KBM-7 (cell line): ENCODE data around the gene GLRA1.
"Not testable (repeated sequence)": the region's sequence is repeated elsewhere in the genome, so short reads cannot be mapped to it uniquely, and the experiment has no call there.

Experiments
- DNase-seq: peaks from one replicate; pipeline ENCODE4 v3.0.0-alpha.2; 2015
- in situ Hi-C: fragments of 300-500 bp; cut with MboI; formaldehyde crosslinking; loops from 2 replicates; pipeline ENCODE4 v1.14.3; 2020; ENCODE audit warnings: low sequenced_read_pairs, low pct_unique_long_range_greater_than_20kb, mixed read lengths

The GLRA1 gene

GRCh38 chr5:151795426-151795825 lies 129.2 kb downstream of the GLRA1 start:
- in situ Hi-C loops, result no loop called here
- DNase-seq, result no peak

GRCh38 chr5:151793358-151793757 lies 131.3 kb downstream of the GLRA1 start:
- in situ Hi-C loops, result no loop called here
- DNase-seq, result no peak

- in situ Hi-C loops, result no loop called here
- DNase-seq, result no peak
These were observed 136.8 kb downstream of the GLRA1 start for GRCh38 chr5:151787817-151788216.

DNA sequence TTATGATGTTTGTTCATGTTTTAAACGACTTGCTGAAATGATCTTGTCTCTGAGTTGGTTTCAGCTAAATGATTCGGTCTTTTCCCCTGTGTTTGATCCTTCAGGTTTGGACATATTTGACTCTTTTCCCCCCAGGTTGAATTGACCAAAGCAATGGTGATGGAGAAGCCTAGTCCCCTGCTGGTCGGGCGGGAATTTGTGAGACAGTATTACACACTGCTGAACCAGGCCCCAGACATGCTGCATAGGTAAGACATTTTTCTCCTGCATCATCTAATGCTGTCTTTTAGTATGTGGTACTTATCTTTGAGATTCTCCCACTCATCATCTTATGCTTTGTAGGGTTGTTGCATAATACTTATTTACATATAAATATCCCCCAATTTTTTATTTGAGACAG lies 138.2 kb downstream of the GLRA1 start:
- DNase-seq, result no peak
- in situ Hi-C loops, result no loop called here

DNA sequence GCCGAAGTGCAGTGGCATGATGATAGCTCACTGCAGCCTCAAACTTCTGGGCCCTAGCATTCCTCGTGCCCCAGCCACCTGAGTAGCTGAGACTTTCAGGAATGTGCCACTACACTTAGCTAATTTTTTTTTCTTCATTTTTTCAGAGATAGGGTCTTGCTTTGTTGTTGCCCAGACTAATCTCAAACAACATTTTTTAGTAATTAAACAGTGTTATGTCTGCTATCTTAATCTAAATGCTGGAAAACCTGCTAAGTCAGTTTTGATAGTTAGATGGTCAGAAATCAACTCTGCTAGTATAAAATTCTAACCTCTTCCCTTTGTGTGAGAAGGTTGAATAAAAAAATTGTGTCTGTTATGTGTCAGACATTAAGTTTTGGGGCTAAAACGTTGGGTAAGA lies 140.5 kb downstream of the GLRA1 start:
- DNase-seq, result no peak
- in situ Hi-C loops, result no loop called here

DNA sequence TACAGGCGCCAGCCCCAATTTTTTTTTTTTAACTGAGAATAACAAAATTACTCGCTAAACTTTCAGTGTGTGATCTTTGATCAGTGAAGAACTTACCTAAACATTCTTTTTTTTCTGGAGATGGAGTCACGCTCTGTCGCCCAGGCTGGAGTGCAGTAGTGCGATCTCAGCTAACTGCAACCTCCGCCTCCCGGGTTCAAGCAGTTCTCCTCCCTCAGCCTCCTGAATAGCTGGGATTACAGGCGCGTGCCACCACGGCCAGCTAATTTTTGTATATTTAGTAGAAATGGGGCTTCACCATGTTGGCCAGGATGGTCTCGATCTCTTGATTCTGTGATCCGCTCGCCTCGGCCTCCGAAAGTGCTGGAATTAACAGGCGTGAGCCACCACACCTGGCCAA lies 141.0 kb downstream of the GLRA1 start:
- DNase-seq, in situ Hi-C loops: not testable (repeated sequence)

DNA sequence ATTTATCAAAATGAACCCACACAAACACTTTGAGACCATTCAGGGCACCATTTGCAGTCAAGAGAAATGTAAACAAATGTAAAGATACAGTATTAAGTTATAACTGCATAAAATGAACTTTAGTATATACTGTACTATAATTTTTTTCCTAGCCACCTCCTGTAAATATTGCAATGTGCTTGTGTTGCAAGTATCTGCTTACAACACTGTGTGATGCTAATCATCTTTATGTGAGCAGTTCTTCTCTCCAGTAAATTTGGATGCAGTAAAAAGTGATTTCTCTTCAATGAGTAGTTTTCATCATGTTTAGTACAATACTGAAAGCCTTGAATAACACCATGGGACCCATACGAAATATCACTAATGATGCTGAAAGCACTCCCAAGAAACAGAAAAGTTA lies 143.4 kb downstream of the GLRA1 start:
- DNase-seq, result no peak
- in situ Hi-C loops, result no loop called here

DNA sequence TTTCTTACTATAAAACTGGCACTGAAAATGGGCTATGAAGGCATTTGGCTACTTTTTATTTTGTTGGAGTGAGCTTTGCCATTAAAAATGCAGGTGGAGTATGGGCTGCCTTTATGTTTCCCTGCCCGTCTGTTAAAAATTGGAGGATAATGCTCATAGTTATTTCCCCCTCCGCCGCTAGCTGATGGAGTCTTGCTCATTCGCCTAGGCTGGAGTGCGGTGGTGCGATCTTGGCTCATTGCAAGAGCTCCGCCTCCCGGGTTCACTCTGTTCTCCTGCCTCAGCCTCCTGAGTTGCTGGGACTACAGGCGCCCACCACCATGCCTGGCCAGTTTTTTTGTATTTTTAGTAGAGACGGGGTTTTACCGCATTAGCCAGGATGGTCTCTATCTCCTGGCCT lies 144.3 kb downstream of the GLRA1 start:
- in situ Hi-C loops, result no loop called here

DNA sequence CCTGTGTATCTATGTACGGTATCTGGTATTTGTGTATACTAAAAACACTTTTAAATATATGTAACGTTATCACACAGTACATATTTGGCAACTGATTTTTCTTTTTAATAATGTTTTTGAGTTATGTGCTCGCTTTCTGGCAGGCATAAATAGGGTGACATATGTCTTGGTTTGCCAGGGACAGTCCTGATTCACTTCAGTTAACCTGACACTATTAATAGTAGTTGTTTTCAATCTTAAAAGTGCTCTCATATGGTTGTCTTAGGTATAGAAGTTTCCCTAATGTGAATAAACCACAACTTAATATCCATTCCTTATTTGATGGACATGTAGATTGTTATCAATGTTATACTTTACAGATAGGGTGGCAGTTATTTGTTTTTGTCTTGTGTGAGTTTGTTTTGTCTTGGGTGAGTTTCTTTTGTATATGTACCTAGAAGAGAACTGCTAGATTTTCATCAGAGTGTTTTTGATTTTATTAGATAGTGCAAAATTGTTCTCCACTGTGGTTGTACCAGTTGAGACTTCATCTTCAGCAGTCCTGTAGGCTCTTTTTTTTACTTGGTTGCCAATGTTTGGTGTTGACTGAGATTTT lies 145.0 kb downstream of the GLRA1 start:
- DNase-seq, result no peak
- in situ Hi-C loops, result no loop called here

More for the DNA sequence above, 144.3 kb downstream of the GLRA1 start:
- DNase-seq, result no peak

DNA sequence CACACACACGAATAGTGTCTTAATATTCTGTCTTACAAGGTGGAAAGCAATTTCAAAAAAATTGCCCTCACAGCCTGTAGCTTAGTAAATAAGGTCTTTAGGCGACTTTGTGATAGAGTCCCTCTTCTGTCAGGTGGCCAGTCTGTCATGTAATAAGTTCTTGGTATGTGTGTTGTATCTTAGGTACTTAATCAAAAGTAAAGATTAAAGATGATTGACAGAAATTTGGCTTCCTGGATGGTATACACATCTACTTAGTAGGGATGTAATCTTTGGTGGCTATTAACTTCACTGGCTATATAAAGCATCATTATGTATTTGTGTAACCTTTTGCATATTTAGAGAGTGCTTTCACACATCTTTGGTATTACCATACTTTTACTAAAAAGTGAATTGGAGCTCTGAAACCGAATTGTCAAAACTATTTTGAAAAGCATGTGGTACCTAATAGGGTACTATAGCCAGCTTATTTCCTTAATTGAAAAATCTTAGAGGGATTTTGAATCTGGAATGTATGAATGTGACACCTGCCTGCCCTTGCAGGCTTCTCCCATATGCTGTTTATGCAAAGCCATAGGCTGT lies 149.5 kb downstream of the GLRA1 start:
- in situ Hi-C loops, result no loop called here
- DNase-seq, result no peak

DNA sequence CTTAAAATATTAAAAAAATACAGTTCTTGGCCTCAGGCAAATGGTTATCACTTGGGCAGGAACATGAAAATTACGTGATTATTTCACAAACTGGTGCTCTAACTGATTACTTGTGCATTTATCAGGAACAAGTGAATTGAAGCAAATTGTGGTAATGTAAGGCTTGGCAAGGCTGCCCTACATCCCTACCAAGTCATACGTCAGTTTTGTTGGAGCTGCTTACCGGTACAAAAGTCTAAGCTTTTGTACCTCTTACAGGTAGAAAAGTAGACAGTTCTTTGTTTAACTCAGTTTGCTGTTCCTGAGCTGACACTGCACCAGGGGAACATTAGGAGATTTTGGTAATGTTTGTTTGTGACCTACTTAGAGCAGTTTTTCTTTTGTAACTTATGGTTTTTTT lies 150.7 kb downstream of the GLRA1 start:
- no peak for DNase-seq
- in situ Hi-C loops, result no loop called here

GRCh38 chr5:151772846-151773561 lies 151.6 kb downstream of the GLRA1 start:
- in situ Hi-C loops, result no loop called here
- peak; percentile 25 for DNase-seq
